OCI-LY1 (cell line): ENCODE data around the gene PRRC2B.

ENCODE experiments used
- H2AFZ ChIP-seq: fragments of 200-600 bp; sonication (generic), shearing (Covaris generic); 2 replicates; pipeline ENCODE4 v1.6.0; 2014; ENCODE audit warnings: antibody characterized with exemption, mild to moderate bottlenecking, low read length
- H3F3A ChIP-seq: fragments of 200-600 bp; sonication (generic), shearing (Covaris generic); 2 replicates; pipeline ENCODE4 v1.6.0; 2014; ENCODE audit warnings: mild to moderate bottlenecking, antibody characterized with exemption, low read length, moderate library complexity; ENCODE audit not compliant: insufficient read depth
- H3K27ac ChIP-seq: fragments of 200-600 bp; sonication (generic); 2 replicates; pipeline ENCODE4 v1.5.1; 2014; ENCODE audit warnings: low read length, mixed run types, mild to moderate bottlenecking, low read depth; ENCODE audit not compliant: poor library complexity, severe bottlenecking
- H3K27me3 ChIP-seq: fragments of 200-600 bp; sonication (generic); 2 replicates; pipeline ENCODE4 v1.6.0; 2014; ENCODE audit warnings: antibody characterized with exemption, mild to moderate bottlenecking, low read length, moderate library complexity; ENCODE audit not compliant: insufficient read depth
- H3K36me3 ChIP-seq: fragments of 200-600 bp; sonication (generic); 2 replicates; pipeline ENCODE4 v1.6.1; 2014; ENCODE audit warnings: mild to moderate bottlenecking, antibody characterized with exemption, low read length, moderate library complexity, mixed read lengths; ENCODE audit not compliant: insufficient read depth
- H3K4me1 ChIP-seq: fragments of 200-600 bp; sonication (generic); 2 replicates; pipeline ENCODE4 v1.5.1; 2014; ENCODE audit warnings: mild to moderate bottlenecking, low read length, moderate library complexity; ENCODE audit not compliant: insufficient read depth, severe bottlenecking
- H3K4me2 ChIP-seq: fragments of 200-600 bp; sonication (generic), shearing (Covaris generic); 2 replicates; pipeline ENCODE4 v1.6.1; 2014; ENCODE audit warnings: low read length
- H3K4me3 ChIP-seq: fragments of 200-600 bp; sonication (generic); 2 replicates; pipeline ENCODE4 v1.5.1; 2014; ENCODE audit warnings: low read length, low read depth, mild to moderate bottlenecking, mixed read lengths; ENCODE audit not compliant: poor library complexity, severe bottlenecking
- H3K79me2 ChIP-seq: fragments of 200-600 bp; shearing (Covaris generic); 2 replicates; pipeline ENCODE4 v1.6.1; 2016; ENCODE audit warnings: mixed run types, low read length, mixed read lengths; ENCODE audit not compliant: insufficient read depth
- H3K9ac ChIP-seq: fragments of 200-600 bp; sonication (generic), shearing (Covaris generic); 2 replicates; pipeline ENCODE4 v1.6.1; 2014; ENCODE audit warnings: mild to moderate bottlenecking, low read length, mixed read lengths
- H3K9me2 ChIP-seq: fragments of 200-600 bp; sonication (generic), shearing (Covaris generic); 2 replicates; pipeline ENCODE4 v1.6.1; 2014; ENCODE audit warnings: low read depth, mild to moderate bottlenecking, low read length, mixed read lengths
- H3K9me3 ChIP-seq: fragments of 200-600 bp; shearing (Covaris generic); 2 replicates; pipeline ENCODE4 v1.6.1; 2014; ENCODE audit warnings: low read length, mixed read lengths
- H4K20me1 ChIP-seq: fragments of 200-600 bp; sonication (generic), shearing (Covaris generic); 2 replicates; pipeline ENCODE4 v1.6.0; 2016; ENCODE audit warnings: mild to moderate bottlenecking, low read length; ENCODE audit not compliant: insufficient read depth
- CTCF ChIP-seq: fragments of 200-600 bp; sonication (generic), shearing (Covaris generic); IDR thresholded peaks from 2 replicates; pipeline ENCODE4 v1.5.1; 2017; ENCODE audit warnings: mild to moderate bottlenecking, antibody characterized with exemption, low read length, moderate library complexity, mixed read lengths
- EZH2 ChIP-seq: fragments of 200-600 bp; sonication (generic), shearing (Covaris generic); IDR thresholded peaks from 2 replicates; pipeline ENCODE4 v1.8.0; 2017; ENCODE audit warnings: borderline replicate concordance, mixed run types, mild to moderate bottlenecking, antibody characterized with exemption, low read length, moderate library complexity, mixed read lengths

Gene PRRC2B

GRCh38 chr9:131499254-131499767 lies 105.4 kb downstream of the PRRC2B start:
- no peak overlapping the region for H2AFZ ChIP-seq
- H3K9me2 ChIP-seq = no peaks in the 10 kb centered on the region
- H3K79me2 ChIP-seq = no peaks in the 10 kb centered on the region
- H3F3A ChIP-seq = peaks cover 6% of the 10 kb centered on the region
- no peaks in the 10 kb centered on the region for H3K27me3 ChIP-seq
- no peak overlapping the region for H3K4me3 ChIP-seq
- H3K9me3 ChIP-seq = no peaks in the 10 kb centered on the region
- H3K27ac ChIP-seq = peak overlapping the region; percentile 70
- no peak overlapping the region for H3K9ac ChIP-seq
- no peaks in the 10 kb centered on the region for H4K20me1 ChIP-seq
- H3K4me1 ChIP-seq = peaks cover 28% of the 10 kb centered on the region
- TF ChIP-seq EZH2 = no peak
- no peak for TF ChIP-seq CTCF
- H3K4me2 ChIP-seq = no peak overlapping the region
- peaks cover 56% of the 10 kb centered on the region for H3K36me3 ChIP-seq

GRCh38 chr9:131500377-131500776 lies 106.5 kb downstream of the PRRC2B start:
- no peak overlapping the region for H2AFZ ChIP-seq
- no peaks in the 10 kb centered on the region for H3K27me3 ChIP-seq
- H3K9me2 ChIP-seq = no peaks in the 10 kb centered on the region
- H3K4me3 ChIP-seq = no peak overlapping the region
- peaks cover 30% of the 10 kb centered on the region for H3K4me1 ChIP-seq
- H3K9ac ChIP-seq = peak overlapping the region; percentile 14; the same call in 1 of the 2 replicates
- TF ChIP-seq CTCF = no peak
- TF ChIP-seq EZH2 = no peak
- no peak overlapping the region for H3K4me2 ChIP-seq
- H3K79me2 ChIP-seq = no peaks in the 10 kb centered on the region
- peak overlapping the region; percentile 70 for H3K27ac ChIP-seq
- H4K20me1 ChIP-seq = no peaks in the 10 kb centered on the region
- H3K36me3 ChIP-seq = peaks cover 45% of the 10 kb centered on the region
- H3F3A ChIP-seq = peaks cover 6% of the 10 kb centered on the region
- no peaks in the 10 kb centered on the region for H3K9me3 ChIP-seq

DNA sequence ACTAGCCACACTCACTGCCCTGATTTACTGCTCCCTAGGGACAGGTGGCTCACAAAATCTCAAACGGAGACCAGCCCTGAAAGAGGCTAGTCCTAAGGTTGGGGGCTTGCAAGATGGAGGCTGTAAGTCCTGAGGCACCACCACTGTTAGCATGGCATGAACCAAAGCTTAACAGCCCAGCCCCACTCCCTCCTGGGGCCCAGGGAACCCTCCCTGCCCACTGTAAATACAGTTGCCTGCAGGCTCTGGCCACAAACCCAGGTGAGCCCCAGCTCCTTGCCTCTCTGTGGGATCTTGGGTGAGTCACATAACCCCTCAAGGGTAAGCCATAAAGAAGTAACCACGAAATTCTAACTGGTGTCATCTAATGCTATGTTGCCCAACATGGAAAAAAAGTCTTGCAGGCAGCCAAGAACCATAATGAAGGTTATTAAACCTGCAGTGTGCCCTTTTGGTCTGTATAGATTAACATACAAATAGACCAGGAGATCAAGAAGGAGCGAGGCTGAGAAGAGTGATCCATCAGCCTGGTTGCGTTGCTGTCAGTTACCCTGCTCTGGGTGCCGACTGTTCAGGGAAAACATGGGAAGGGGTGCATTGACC lies 107.2 kb downstream of the PRRC2B start:
- H3K27ac ChIP-seq = peak overlapping the region; percentile 70
- H3K9ac ChIP-seq = no peak overlapping the region
- H3K4me3 ChIP-seq = no peak overlapping the region
- H3K79me2 ChIP-seq = no peaks in the 10 kb centered on the region
- no peaks in the 10 kb centered on the region for H3K9me3 ChIP-seq
- no peak overlapping the region for H3K4me2 ChIP-seq
- no peaks in the 10 kb centered on the region for H4K20me1 ChIP-seq
- peaks cover 30% of the 10 kb centered on the region for H3K4me1 ChIP-seq
- H2AFZ ChIP-seq = no peak overlapping the region
- H3F3A ChIP-seq = peaks cover 6% of the 10 kb centered on the region
- peaks cover 39% of the 10 kb centered on the region for H3K36me3 ChIP-seq
- no peak for TF ChIP-seq EZH2
- no peak for TF ChIP-seq CTCF
- H3K27me3 ChIP-seq = no peaks in the 10 kb centered on the region
- no peaks in the 10 kb centered on the region for H3K9me2 ChIP-seq
